Calu3 (cell line): Measurements from ENCODE around the gene HPS1. TPM values are rescaled to one million over a fixed set of nuclear protein-coding genes. Genes with fewer than 3 reads are reported as not detected.

Experiments
- BruUV-seq: library from RNA; stranded (reverse); fragments of 400-500 nt; replicated peaks from 2 replicates; lab custom pipeline; 2021; lab: Mats Ljungman, UMichigan
- CTCF ChIA-PET: fragments of 300-600 bp; sonication (Branson Sonifier 250); formaldehyde crosslinking; loops from one replicate; lab custom pipeline; 2022; ENCODE audit warnings: antibody characterized with exemption; lab: Charles Lee
- DNase-seq: peaks from one replicate; pipeline ENCODE4 v3.0.0; 2022
- H3K27ac Mint-ChIP-seq: one replicate; pipeline ENCODE4 v1.8.0; 2022; ENCODE audit warnings: mixed read lengths; ENCODE audit not compliant: unreplicated experiment
- H3K27me3 Mint-ChIP-seq: one replicate; pipeline ENCODE4 v1.8.0; 2022; ENCODE audit warnings: mixed read lengths; ENCODE audit not compliant: unreplicated experiment
- H3K36me3 Mint-ChIP-seq: one replicate; pipeline ENCODE4 v1.8.0; 2022; ENCODE audit warnings: mild to moderate bottlenecking, moderate library complexity, mixed read lengths; ENCODE audit not compliant: insufficient read depth, unreplicated experiment
- H3K4me1 Mint-ChIP-seq: one replicate; pipeline ENCODE4 v1.8.0; 2022; ENCODE audit warnings: mild to moderate bottlenecking, low read depth, mixed read lengths; ENCODE audit not compliant: unreplicated experiment
- H3K4me3 Mint-ChIP-seq: one replicate; pipeline ENCODE4 v1.8.0; 2022; ENCODE audit warnings: mild to moderate bottlenecking, low read depth, moderate library complexity, mixed read lengths; ENCODE audit not compliant: unreplicated experiment
- H3K9me3 Mint-ChIP-seq: one replicate; pipeline ENCODE4 v1.8.0; 2022; ENCODE audit warnings: low read depth, mixed read lengths; ENCODE audit not compliant: unreplicated experiment
- CTCF ChIP-seq: fragments of 200-600 bp; IDR thresholded peaks from one replicate; pipeline ENCODE4 v1.8.0; 2022; ENCODE audit warnings: antibody characterized with exemption; ENCODE audit not compliant: unreplicated experiment
- intact Hi-C: fragments of 100-400 bp; cut with micrococcal nuclease; formaldehyde crosslinking; loops from one replicate; pipeline ENCODE4 v1.10.0; 2022; ENCODE audit not compliant: unreplicated experiment
- total RNA-seq: library from RNA; stranded (reverse); gene quantifications from 2 replicates; pipeline ENCODE4 v1.2.3, GENCODE V29; 2022

Gene HPS1
- total RNA-seq, 1 experiment from 2014 or later = 28.1 TPM

- H3K27me3 Mint-ChIP-seq = no peaks in the 10 kb centered on the region
- intact Hi-C loops = no loop called here
- H3K4me3 Mint-ChIP-seq = no peak overlapping the region
- no peaks in the 10 kb centered on the region for H3K4me1 Mint-ChIP-seq
- no peaks in the 10 kb centered on the region for H3K9me3 Mint-ChIP-seq
- CTCF ChIA-PET = no interaction called here
- no peak for TF ChIP-seq CTCF
- BruUV-seq = no TSS peak
- H3K27ac Mint-ChIP-seq = no peak overlapping the region
- no peak for DNase-seq
- no peaks in the 10 kb centered on the region for H3K36me3 Mint-ChIP-seq
Observed at GRCh38 chr10:98390406-98390805, 56.3 kb downstream of the HPS1 start.

- H3K9me3 Mint-ChIP-seq = no peaks in the 10 kb centered on the region
- H3K4me1 Mint-ChIP-seq = no peaks in the 10 kb centered on the region
- H3K36me3 Mint-ChIP-seq = no peaks in the 10 kb centered on the region
- BruUV-seq = no TSS peak
- intact Hi-C loops = no loop called here
- DNase-seq = no peak
- no peaks in the 10 kb centered on the region for H3K27me3 Mint-ChIP-seq
- CTCF ChIA-PET = no interaction called here
- no peak overlapping the region for H3K4me3 Mint-ChIP-seq
- TF ChIP-seq CTCF = no peak
- H3K27ac Mint-ChIP-seq = no peak overlapping the region
Observed at GRCh38 chr10:98389398-98389797, 57.3 kb downstream of the HPS1 start.

GRCh38 chr10:98388101-98388655, 58.6 kb downstream of the HPS1 start:
- no peak for DNase-seq
- no TSS peak for BruUV-seq
- CTCF ChIA-PET = interaction anchor here (0.6 kb wide), 1 partner anchor 74 kb away, joined by 5 read pairs; no protein-coding TSS in a partner anchor
- intact Hi-C loops = no loop called here
- Mint-ChIP-seq H3K4me1 (no peaks in the 10 kb centered on the region), H3K4me3 (no peak overlapping the region), H3K9me3 (no peaks in the 10 kb centered on the region), H3K36me3 (no peaks in the 10 kb centered on the region), H3K27me3 (no peaks in the 10 kb centered on the region), H3K27ac (no peak overlapping the region)
- no peak for TF ChIP-seq CTCF

GRCh38 chr10:98384531-98385133, 62.1 kb downstream of the HPS1 start:
- no peak overlapping the region for H3K27ac Mint-ChIP-seq
- no peaks in the 10 kb centered on the region for H3K9me3 Mint-ChIP-seq
- no peaks in the 10 kb centered on the region for H3K4me1 Mint-ChIP-seq
- DNase-seq = no peak
- TF ChIP-seq CTCF = no peak
- H3K27me3 Mint-ChIP-seq = no peaks in the 10 kb centered on the region
- intact Hi-C loops = no loop called here
- H3K4me3 Mint-ChIP-seq = no peak overlapping the region
- no TSS peak for BruUV-seq
- CTCF ChIA-PET = no interaction called here
- H3K36me3 Mint-ChIP-seq = no peaks in the 10 kb centered on the region
